Endothelial cell (in vitro differentiated cells): ENCODE measurements around the gene RMP24.

Experiments
- DNase-seq: peaks from one replicate; pipeline ENCODE4 v3.0.0; 2021; ENCODE audit warnings: low spot score
- H3K27ac Mint-ChIP-seq: one replicate; pipeline ENCODE4 v1.8.0; 2021; ENCODE audit warnings: mixed read lengths, inconsistent platforms; ENCODE audit not compliant: unreplicated experiment
- H3K27me3 Mint-ChIP-seq: one replicate; pipeline ENCODE4 v1.8.0; 2021; ENCODE audit warnings: mild to moderate bottlenecking, moderate library complexity, mixed read lengths, inconsistent platforms; ENCODE audit not compliant: unreplicated experiment
- H3K36me3 Mint-ChIP-seq: one replicate; pipeline ENCODE4 v1.8.0; 2021; ENCODE audit warnings: mild to moderate bottlenecking, low read depth, mixed read lengths, inconsistent platforms; ENCODE audit not compliant: unreplicated experiment
- H3K4me1 Mint-ChIP-seq: one replicate; pipeline ENCODE4 v1.8.0; 2021; ENCODE audit warnings: mild to moderate bottlenecking, mixed read lengths, inconsistent platforms; ENCODE audit not compliant: unreplicated experiment
- H3K4me3 Mint-ChIP-seq: one replicate; pipeline ENCODE4 v1.8.0; 2021; ENCODE audit warnings: mild to moderate bottlenecking, mixed read lengths, inconsistent platforms; ENCODE audit not compliant: unreplicated experiment
- H3K9me3 Mint-ChIP-seq: one replicate; pipeline ENCODE4 v1.8.0; 2021; ENCODE audit warnings: mixed read lengths, inconsistent platforms; ENCODE audit not compliant: unreplicated experiment
- TF ChIP-seq, protein P1 (sequence below): fragments of 200-600 bp; sonication (generic); IDR thresholded peaks from one replicate; pipeline ENCODE4 v1.5.0; 2021; ENCODE audit warnings: antibody characterized with exemption; ENCODE audit not compliant: unreplicated experiment

RMP24 gene

DNA sequence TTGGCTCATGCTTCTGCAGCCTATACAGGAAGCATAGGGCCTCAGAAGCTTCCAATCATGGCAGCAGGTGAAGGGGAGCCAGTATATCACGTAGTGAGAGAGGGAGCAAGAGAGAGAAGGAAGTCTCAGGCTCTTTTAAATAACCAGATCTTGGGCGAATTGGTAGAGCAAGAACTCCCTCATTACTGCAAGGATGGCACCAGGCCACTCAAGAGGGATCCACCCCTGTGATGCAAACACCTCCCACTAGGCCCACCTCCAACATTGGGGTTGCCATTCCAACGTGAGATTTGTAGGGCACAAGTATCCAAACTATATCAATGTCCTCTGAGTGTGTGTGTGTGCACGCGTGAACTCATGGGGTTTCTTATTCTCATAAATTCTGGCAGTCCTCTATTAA is 37.6 kb upstream of the RMP24 start:
- H3K27me3 Mint-ChIP-seq, result peaks cover 2% of the 10 kb centered on the region
- no peaks in the 10 kb centered on the region for H3K9me3 Mint-ChIP-seq
- peaks cover 9% of the 10 kb centered on the region for H3K4me1 Mint-ChIP-seq
- no peak overlapping the region for H3K4me3 Mint-ChIP-seq
- TF ChIP-seq, protein P1, sequence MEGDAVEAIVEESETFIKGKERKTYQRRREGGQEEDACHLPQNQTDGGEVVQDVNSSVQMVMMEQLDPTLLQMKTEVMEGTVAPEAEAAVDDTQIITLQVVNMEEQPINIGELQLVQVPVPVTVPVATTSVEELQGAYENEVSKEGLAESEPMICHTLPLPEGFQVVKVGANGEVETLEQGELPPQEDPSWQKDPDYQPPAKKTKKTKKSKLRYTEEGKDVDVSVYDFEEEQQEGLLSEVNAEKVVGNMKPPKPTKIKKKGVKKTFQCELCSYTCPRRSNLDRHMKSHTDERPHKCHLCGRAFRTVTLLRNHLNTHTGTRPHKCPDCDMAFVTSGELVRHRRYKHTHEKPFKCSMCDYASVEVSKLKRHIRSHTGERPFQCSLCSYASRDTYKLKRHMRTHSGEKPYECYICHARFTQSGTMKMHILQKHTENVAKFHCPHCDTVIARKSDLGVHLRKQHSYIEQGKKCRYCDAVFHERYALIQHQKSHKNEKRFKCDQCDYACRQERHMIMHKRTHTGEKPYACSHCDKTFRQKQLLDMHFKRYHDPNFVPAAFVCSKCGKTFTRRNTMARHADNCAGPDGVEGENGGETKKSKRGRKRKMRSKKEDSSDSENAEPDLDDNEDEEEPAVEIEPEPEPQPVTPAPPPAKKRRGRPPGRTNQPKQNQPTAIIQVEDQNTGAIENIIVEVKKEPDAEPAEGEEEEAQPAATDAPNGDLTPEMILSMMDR, result no peak
- no peak for DNase-seq
- no peak overlapping the region for H3K27ac Mint-ChIP-seq
- no peaks in the 10 kb centered on the region for H3K36me3 Mint-ChIP-seq

DNA sequence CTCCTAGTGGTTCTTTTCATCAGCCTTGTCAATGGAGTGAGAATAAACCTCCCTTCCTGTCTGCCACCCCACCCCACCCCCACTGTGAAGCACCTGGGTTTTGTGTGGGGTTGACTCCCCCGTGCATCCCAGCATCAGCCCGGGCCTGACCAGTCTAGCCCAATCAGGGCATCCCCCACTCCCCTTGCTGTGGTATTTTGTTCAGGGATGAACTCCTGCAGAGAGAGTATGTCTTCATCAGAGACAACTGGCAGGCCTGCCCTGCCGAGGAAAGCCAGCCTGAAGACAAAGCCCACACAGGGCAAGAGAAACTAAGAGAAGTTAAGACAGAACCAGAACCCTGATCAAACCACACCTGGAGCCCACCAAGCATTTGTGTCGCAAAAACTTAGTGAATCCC is 36.7 kb upstream of the RMP24 start:
- no peaks in the 10 kb centered on the region for H3K9me3 Mint-ChIP-seq
- H3K27me3 Mint-ChIP-seq, result peaks cover 2% of the 10 kb centered on the region
- DNase-seq, result no peak
- no peaks in the 10 kb centered on the region for H3K36me3 Mint-ChIP-seq
- H3K4me3 Mint-ChIP-seq, result no peak overlapping the region
- TF ChIP-seq, protein P1, result no peak
- no peak overlapping the region for H3K27ac Mint-ChIP-seq
- H3K4me1 Mint-ChIP-seq, result peaks cover 9% of the 10 kb centered on the region

DNA sequence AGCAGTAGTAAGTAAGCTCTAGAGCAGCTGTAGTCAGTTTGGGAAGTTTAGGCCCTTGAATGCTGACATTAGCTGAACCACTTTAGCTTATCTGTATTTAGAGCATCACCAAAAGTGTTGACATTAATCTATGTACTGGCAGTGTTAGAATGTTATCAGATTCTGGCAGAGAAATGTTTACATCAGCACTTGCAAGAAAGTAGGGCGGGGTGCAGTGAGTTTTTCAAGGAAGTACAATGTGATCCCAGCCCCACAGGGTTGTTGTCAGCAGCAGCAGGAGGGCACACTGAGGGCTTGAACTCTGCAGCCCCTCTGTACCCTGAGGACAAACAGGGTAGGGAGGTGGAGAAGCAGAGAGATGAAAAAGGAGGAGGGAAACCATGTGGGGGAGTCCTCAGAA is 35.5 kb upstream of the RMP24 start:
- Mint-ChIP-seq H3K27me3 (peaks cover 3% of the 10 kb centered on the region), H3K4me1 (peaks cover 9% of the 10 kb centered on the region), H3K4me3 (no peak overlapping the region), H3K9me3 (no peaks in the 10 kb centered on the region), H3K36me3 (no peaks in the 10 kb centered on the region), H3K27ac (no peak overlapping the region)
- DNase-seq, result no peak
- TF ChIP-seq, protein P1, result no peak

DNA sequence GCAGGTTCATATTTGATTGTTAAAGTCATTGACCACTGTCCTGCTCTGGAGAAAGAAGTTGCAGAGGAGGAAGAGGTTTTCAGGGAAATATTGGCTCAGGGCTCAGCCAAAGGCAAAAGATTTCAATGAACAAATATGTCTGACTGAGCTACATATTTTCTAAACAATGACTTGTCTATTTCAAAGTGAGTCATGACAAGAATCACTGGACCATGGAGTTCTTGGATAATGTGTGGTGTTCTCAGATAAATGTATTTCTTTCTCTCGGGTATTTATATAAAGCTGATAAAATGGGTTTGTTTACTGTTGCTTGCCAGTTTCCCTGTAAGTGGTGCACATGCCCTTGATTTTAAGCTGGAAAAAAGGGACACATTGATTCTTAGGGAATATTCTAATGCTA is 34.3 kb upstream of the RMP24 start:
- H3K27me3 Mint-ChIP-seq, result peaks cover 3% of the 10 kb centered on the region
- H3K36me3 Mint-ChIP-seq, result no peaks in the 10 kb centered on the region
- H3K9me3 Mint-ChIP-seq, result no peaks in the 10 kb centered on the region
- TF ChIP-seq, protein P1, result no peak
- H3K27ac Mint-ChIP-seq, result no peak overlapping the region
- DNase-seq, result no peak
- no peak overlapping the region for H3K4me3 Mint-ChIP-seq
- H3K4me1 Mint-ChIP-seq, result peaks cover 9% of the 10 kb centered on the region

DNA sequence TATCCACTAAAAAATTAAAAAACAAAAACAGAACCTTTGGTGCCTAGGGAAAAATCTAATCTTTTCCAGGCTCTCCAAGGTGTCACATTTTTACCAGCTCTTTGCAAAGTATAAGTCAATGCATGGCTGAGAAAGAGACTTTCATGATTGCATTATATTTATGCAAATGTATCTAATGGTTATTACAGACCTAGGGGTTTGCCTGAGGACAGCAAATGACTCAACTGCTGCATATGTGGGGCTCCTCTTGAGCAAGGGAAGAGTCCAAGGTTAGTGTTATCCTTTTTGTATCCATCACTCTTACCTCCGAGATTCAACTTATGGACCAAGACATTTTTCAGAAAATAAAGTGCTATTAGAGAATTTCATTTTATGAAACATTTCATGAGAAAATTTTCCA is 33.9 kb upstream of the RMP24 start:
- Mint-ChIP-seq H3K36me3 (no peaks in the 10 kb centered on the region), H3K27me3 (peaks cover 3% of the 10 kb centered on the region), H3K4me3 (no peak overlapping the region), H3K27ac (no peak overlapping the region), H3K9me3 (no peaks in the 10 kb centered on the region), H3K4me1 (peaks cover 9% of the 10 kb centered on the region)
- no peak for DNase-seq
- TF ChIP-seq, protein P1, result no peak
